Sigmoid colon (tissue), 4 donors: ENCODE data around the gene MED17.

Experiments
- EP300 ChIP-seq, 4 donors: sonication (generic); formaldehyde crosslinking; IDR thresholded peaks; one replicate each; pipeline ENCODE4 v1.6.1; 2017; ENCODE audit warnings: antibody characterized with exemption in 4 of 4
- POLR2A ChIP-seq, 2 donors: fragments of 450-650 bp; IDR thresholded peaks; one replicate each; pipeline ENCODE4 v1.6.1; 2016; ENCODE audit warnings: antibody characterized with exemption in 2 of 2, mild to moderate bottlenecking in 2 of 2, moderate library complexity in 2 of 2
- POLR2AphosphoS5 ChIP-seq, 4 donors: sonication (generic); formaldehyde crosslinking; IDR thresholded peaks; one replicate each; pipeline ENCODE4 v1.6.1; 2017; ENCODE audit warnings: antibody characterized with exemption in 4 of 4
- TF ChIP-seq, protein P1 (sequence below), 4 experiments: fragments of 450-650 bp in 3 of 4; fragments of 200-600 bp in 1 of 4; IDR thresholded peaks; one replicate each; pipeline ENCODE4 v1.5.1; 2016 to 2019; ENCODE audit warnings: antibody characterized with exemption in 4 of 4, mild to moderate bottlenecking in 3 of 4, moderate library complexity in 2 of 4

DNA sequence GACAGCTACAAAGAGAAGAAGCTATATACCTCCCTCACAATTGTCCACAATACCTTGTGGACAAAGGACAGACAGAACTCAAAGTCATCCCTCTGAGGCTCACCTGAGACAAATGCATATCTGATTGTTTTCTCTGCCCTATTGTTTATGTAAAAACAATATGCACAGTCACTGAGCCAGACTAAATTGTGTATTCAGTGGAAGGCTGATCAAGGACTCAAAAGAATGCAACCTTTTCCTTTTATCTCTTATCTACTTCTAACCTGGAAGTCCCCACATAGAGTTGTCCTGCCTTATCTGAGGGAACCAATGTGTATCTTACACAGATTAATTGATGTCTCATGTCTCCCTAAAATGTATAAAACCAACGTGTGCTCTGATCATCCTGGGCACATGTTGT, 13.9 kb upstream of the MED17 start:
- TF ChIP-seq POLR2A (IDR thresholded peaks at IDR 0.05) (no peak), POLR2AphosphoS5 (IDR thresholded peaks at IDR 0.05) (no peak), EP300 (IDR thresholded peaks at IDR 0.05) (no peak)
- TF ChIP-seq, protein P1, sequence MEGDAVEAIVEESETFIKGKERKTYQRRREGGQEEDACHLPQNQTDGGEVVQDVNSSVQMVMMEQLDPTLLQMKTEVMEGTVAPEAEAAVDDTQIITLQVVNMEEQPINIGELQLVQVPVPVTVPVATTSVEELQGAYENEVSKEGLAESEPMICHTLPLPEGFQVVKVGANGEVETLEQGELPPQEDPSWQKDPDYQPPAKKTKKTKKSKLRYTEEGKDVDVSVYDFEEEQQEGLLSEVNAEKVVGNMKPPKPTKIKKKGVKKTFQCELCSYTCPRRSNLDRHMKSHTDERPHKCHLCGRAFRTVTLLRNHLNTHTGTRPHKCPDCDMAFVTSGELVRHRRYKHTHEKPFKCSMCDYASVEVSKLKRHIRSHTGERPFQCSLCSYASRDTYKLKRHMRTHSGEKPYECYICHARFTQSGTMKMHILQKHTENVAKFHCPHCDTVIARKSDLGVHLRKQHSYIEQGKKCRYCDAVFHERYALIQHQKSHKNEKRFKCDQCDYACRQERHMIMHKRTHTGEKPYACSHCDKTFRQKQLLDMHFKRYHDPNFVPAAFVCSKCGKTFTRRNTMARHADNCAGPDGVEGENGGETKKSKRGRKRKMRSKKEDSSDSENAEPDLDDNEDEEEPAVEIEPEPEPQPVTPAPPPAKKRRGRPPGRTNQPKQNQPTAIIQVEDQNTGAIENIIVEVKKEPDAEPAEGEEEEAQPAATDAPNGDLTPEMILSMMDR (IDR thresholded peaks at IDR 0.05) = no peak
